GM20431 (cell line): ENCODE data around the gene ZNF205.
"Not testable (repeated sequence)": the region's sequence is repeated elsewhere in the genome, so short reads cannot be mapped to it uniquely, and the experiment has no call there.

ENCODE experiments used
- in situ Hi-C: fragments of 300-500 bp; cut with MseI, MboI; formaldehyde crosslinking; loops from one replicate; pipeline ENCODE4 v1.15.0; 2020; ENCODE audit warnings: low sequenced_read_pairs; ENCODE audit not compliant: unreplicated experiment

The ZNF205 gene

GRCh38 chr16:3127745-3128144 lies 15.4 kb downstream of the ZNF205 start:
- in situ Hi-C loops: no loop called here

DNA sequence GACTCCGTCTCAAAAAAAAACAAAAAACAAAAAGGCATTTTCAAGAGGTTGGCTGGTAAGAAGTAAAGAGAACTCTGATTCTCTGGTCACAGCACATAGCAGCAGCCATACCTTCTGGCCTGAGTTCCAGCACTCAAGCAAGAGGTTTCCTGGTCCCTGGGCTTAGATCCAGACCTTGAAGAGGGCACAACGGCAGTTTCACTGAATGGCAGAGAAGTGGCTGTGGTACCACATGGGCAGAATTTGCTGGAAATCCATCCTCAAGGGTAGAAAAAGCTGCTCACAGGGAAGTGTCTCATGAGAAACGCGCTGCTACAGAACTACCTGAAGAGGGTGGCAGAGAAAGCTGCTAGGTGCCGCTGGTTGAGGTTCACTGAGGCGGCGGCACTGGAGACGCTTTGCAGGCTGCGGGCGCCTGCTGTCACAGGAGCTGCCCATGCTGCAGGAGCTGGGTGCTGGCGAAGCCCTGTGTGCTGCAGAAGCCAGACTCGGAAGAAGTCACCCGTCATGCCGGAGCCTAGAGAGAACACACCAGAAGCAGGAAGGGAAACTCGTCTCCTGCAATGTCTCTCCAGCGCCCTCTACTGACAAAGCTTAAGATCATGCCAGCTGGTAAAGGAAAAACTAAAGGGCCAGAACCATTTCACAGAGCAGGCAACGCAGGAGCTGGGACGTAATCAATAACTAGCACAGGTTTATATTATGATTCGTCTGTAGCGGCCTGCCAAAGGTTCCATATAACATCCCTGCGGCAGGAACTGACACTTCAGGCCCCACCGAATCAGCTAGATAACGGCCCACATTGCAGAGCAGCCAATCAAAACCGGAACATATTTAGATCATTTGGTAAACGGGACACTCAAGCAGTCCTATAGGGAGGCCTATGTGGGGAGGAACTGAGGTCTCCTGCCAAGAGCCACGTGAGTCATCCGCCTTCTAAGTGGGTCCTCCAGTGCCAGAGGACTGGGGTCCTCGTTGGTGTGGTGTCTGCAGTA lies 17.0 kb downstream of the ZNF205 start:
- in situ Hi-C loops: no loop called here

- in situ Hi-C loops: no loop called here
Observed at GRCh38 chr16:3131755-3132377, 19.5 kb downstream of the ZNF205 start.

DNA sequence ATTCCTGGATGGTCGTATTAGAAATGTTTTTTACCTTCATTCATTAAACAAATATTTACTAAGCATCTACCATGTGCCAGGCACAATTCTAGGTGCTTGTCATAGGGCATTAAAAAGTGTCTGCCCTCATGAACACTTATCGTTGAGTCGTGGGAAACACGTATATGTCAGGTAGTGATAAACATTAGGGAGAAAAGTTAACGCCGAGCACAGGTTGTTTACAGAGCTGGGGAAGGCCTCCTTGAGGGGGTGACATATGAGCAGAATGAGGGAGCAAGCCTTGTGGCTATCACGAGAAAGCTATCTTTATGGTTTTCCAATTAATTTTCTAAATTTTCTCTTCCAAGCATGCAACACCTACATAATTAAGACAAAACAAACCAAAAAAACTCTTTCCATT lies 21.5 kb downstream of the ZNF205 start:
- in situ Hi-C loops: no loop called here

GRCh38 chr16:3134338-3135125 lies 22.1 kb downstream of the ZNF205 start, which contains the start of gene ZNF213:
ZNF213 (plus strand) TSS chr16:3135029; CDS start chr16:3137281, 2,252 bp downstream.
- in situ Hi-C loops: no loop called here

- in situ Hi-C loops: no loop called here
Observed at GRCh38 chr16:3135126-3135715, 22.8 kb downstream of the ZNF205 start.

DNA sequence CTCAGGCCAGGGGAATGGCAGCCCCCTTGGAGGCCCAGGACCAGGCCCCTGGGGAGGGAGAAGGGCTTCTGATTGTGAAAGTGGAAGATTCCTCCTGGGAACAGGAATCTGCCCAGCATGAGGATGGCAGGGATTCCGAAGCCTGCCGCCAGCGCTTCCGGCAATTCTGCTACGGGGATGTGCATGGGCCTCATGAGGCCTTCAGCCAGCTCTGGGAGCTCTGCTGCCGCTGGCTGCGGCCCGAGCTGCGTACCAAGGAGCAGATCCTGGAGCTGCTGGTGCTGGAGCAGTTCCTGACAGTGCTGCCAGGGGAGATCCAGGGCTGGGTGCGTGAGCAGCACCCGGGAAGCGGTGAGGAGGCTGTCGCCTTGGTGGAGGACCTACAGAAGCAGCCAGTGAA lies 24.9 kb downstream of the ZNF205 start:
- in situ Hi-C loops: no loop called here

DNA sequence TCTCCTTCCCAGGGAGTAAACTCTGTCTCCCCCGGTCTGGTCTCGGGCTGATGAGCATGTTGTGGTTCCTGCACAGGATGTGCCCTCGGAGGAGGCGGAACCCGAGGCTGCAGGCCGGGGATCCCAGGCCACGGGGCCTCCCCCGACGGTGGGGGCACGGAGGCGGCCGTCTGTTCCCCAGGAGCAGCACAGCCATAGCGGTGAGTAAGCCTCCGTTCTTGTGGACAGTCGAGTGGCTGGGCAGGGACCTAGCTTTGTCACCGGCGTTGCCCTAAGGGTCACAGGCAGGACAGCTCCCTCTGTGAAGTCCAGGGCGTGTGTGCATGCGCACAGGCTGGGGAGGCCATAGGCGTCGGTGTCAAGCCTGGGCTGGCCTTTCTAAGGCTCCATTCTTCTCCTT lies 26.0 kb downstream of the ZNF205 start:
- in situ Hi-C loops: no loop called here

DNA sequence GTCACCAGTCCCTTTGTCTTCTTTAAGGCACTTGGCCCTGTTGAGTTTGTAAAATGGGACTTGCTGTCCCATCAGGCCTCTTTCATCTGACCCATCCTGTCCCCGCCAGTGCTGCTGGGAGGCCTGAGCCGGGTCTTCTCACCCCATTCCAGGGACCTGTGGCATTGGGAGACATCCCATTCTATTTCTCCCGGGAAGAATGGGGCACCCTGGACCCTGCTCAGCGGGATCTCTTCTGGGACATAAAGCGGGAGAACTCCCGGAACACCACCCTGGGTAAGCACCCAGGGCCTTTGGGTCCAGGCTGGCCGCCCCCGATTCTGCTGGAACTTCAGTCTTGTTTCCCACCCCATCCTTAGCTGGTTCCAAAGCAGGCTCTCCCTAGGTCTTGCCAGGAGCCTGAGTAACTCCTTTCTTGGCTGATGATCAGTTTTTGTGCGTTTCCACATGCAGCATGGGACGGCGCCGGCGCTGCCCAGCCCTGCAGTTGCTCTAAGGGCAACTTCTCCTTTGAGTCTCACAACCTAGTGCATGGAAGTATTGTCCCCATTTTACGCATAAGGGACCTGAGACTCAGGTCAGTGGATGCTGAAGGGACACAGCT lies 26.5 kb downstream of the ZNF205 start:
- in situ Hi-C loops: no loop called here

- in situ Hi-C loops: not testable (repeated sequence)
Observed at GRCh38 chr16:3139561-3139960, 27.2 kb downstream of the ZNF205 start.

DNA sequence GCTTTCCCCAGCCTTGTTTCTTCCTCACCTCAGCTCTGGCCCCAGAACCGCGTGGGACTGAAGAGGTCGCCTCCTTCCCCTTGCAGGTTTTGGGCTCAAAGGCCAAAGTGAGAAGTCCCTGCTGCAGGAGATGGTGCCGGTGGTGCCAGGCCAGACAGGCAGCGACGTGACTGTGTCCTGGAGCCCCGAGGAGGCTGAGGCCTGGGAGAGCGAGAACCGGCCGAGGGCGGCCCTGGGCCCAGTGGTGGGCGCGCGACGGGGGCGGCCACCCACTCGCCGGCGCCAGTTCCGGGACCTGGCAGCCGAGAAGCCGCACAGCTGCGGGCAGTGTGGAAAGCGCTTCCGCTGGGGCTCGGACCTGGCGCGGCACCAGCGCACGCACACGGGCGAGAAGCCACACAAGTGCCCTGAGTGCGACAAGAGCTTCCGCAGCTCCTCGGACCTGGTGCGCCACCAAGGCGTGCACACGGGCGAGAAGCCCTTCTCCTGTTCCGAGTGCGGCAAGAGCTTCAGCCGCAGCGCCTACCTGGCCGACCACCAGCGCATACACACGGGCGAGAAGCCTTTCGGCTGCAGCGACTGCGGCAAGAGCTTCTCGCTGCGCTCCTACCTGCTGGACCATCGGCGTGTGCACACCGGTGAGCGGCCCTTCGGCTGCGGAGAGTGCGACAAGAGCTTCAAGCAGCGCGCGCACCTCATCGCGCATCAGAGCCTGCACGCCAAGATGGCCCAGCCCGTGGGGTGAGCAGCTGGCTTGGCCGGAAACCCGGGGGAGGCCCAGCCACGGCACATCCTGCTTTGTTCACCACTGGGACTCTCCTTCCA lies 28.4 kb downstream of the ZNF205 start:
- in situ Hi-C loops: no loop called here

- in situ Hi-C loops: no loop called here
Observed at GRCh38 chr16:3141781-3142311, 29.5 kb downstream of the ZNF205 start.

DNA sequence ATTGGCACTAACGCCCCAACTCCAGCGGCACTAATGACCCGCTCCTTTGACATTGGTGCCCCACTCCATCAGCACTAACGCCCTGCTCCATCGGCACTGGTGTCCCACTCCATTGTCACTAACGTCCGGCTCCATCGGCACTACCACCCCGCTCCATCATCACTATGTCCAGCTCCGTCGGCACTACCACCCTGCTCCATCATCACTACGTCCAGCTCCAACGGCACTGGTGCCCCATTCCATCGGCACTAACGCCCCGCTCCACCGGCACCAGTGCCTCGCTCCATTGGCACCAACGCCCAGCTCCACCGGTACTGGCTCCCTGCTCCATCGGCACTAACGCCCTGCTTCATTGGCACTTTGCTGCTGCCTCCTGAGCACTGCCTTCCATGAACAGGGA lies 29.9 kb downstream of the ZNF205 start:
- in situ Hi-C loops: no loop called here

DNA sequence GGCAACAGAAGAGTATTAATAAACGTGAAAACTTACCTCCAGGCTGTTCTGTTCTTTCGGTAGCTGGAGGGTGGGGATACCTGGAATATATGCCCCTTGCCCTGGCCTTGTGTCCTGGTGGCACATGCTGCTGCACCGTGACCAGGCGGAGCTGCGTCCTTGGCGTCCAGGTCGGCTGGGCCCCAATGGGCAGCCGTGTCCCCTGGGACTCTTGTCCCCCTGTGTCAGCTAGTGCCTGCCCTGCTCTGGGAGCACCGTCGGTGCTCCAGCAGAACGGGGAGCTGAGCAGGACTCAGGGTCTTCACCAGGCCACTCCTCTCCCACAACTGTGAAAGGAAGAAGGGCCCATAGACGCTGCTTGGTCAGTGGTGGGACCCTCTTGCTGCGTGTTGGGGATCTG lies 30.4 kb downstream of the ZNF205 start:
- in situ Hi-C loops: no loop called here

GRCh38 chr16:3143189-3143588 lies 30.8 kb downstream of the ZNF205 start:
- in situ Hi-C loops: no loop called here

DNA sequence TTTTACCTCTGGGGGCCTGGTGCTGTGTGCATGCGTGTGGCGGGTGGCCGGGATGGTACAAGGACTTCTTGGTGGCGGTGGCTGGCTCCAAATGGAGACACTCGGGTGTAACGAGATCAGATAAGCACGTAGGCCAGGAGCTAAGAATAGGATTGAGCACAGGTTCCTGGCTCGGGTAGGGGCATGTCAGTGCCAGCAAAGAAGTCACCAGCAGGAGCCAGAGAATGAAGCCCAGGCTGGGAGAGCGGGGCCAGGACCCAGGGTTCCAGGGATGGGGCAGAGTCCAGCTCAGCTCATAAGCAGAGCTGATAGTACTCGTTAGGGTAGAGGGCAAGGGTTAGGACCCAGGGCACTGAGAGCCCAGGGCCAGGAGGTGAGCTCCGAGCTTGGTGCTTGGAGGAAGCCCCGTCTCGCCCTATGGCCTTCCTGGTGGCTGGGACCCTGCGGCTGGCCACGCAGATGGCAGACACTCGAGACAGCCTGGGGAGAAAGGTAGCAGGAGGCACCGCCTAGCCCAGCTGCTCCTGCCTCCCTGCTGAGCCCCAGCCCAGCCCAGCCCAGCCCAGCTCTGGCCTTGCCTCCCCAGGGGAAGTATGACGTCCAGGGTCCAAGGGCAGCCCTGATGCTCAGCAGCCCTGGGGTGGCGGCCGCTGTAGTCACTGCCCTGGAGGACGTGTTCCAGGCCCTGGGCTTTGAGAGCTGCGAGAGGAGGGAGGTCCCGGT lies 31.4 kb downstream of the ZNF205 start:
- in situ Hi-C loops: no loop called here

GRCh38 chr16:3144321-3144983 lies 32.1 kb downstream of the ZNF205 start:
- in situ Hi-C loops: no loop called here

DNA sequence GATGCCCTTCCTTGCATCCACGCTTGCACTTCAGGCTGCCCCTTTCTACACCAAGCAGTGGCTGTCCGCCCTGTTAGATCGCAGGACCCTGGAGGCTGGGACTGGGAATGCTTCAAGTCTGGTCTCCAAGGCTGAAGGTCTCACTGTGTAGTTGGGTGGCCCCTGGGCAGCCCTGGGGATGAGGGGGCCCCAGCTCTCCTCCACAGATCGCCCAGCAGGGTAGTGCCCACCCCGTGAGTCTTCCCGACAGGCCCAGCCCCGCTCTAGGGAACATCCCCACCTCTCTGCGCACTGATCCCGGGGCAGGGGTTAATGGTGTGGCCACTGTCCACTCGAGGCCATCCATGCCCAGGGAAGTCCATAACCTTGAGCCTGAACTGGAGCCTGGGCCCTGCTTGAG lies 32.8 kb downstream of the ZNF205 start:
- in situ Hi-C loops: no loop called here
